HCT116 (cell line): Measurements from ENCODE around the gene SDC1. TPM values are rescaled to one million over a fixed set of nuclear protein-coding genes. Genes with fewer than 3 reads are reported as not detected.

Experiments
- ATAC-seq: fragments of 200-7000 bp; cut with Tn5 transposase; 2 replicates; pipeline ENCODE4 v1.9.1; 2020; ENCODE audit warnings: mild to moderate bottlenecking, moderate library complexity
- BruUV-seq: library from RNA; stranded (reverse); fragments of 400-500 nt; replicated peaks from 2 replicates; lab custom pipeline; 2021; lab: Mats Ljungman, UMichigan
- CTCF ChIA-PET: fragments of 300-600 bp; sonication (Branson Sonifier 250); formaldehyde crosslinking; loops from one replicate; lab custom pipeline; 2021; ENCODE audit warnings: antibody characterized with exemption; lab: Charles Lee
- POLR2A ChIA-PET: fragments of 300-600, 350-600 bp; sonication (Branson Sonifier 250); formaldehyde crosslinking; loops from one replicate; lab custom pipeline; 2021; ENCODE audit warnings: antibody characterized with exemption; lab: Charles Lee
- RAD21 ChIA-PET, 2 experiments: fragments of 300-600 bp; sonication (Branson Sonifier 250); formaldehyde crosslinking; loops; one replicate each; lab custom pipeline; 2023; ENCODE audit warnings: low total read pairs in 2 of 2; ENCODE audit not compliant: uncharacterized antibody in 2 of 2, unreplicated experiment in 2 of 2, low non-redundant PET in 1 of 2; lab: Charles Lee
- DNase-seq: peaks from one replicate; pipeline ENCODE4 v3.0.0-alpha.2; 2010; ENCODE audit warnings: low read depth, low spot score
- H2AFZ ChIP-seq: fragments of 200-600 bp; shearing (Covaris generic), sonication (generic); 2 replicates; pipeline ENCODE4 v1.6.1; 2017; ENCODE audit warnings: low read depth, mixed run types, mixed read lengths, antibody characterized with exemption, low read length; ENCODE audit not compliant: poor library complexity, severe bottlenecking
- H3K27ac ChIP-seq: 2 replicates; pipeline ENCODE4 v1.5.1; 2012; ENCODE audit warnings: low read depth, low read length
- H3K27me3 ChIP-seq: fragments of 200-600 bp; sonication (generic); 2 replicates; pipeline ENCODE4 v1.6.1; 2016; ENCODE audit warnings: mixed run types, low read length, mixed read lengths; ENCODE audit not compliant: insufficient read depth
- H3K36me3 ChIP-seq, 2 experiments: fragments of 200-500 bp in 1 of 2; fragments of 200-600 bp in 1 of 2; sonication (Bioruptor generic) in 1 of 2; sonication (generic) in 1 of 2; 2 replicates each; pipeline versions ENCODE4 v1.5.1 to v1.6.1; 2014 to 2016; ENCODE audit warnings: low read length in 2 of 2, inconsistent platforms in 1 of 2, mixed read lengths in 1 of 2, mixed run types in 1 of 2; ENCODE audit not compliant: insufficient read depth in 2 of 2, control insufficient read depth in 1 of 2
- H3K4me1 ChIP-seq, 2 experiments: fragments of 200-600 bp in 1 of 2; sonication (generic) in 1 of 2; 2 replicates each; pipeline versions ENCODE4 v1.5.1 to v1.6.1; 2012 to 2017; ENCODE audit warnings: low read length in 2 of 2, inconsistent platforms in 1 of 2, mild to moderate bottlenecking in 1 of 2, mixed read lengths in 1 of 2, mixed run types in 1 of 2, moderate library complexity in 1 of 2; ENCODE audit not compliant: insufficient read depth in 2 of 2, control insufficient read depth in 1 of 2
- H3K4me2 ChIP-seq: fragments of 200-600 bp; sonication (generic); 2 replicates; pipeline ENCODE4 v1.6.1; 2017; ENCODE audit warnings: mixed run types, low read length, mixed read lengths
- H3K4me3 ChIP-seq, 2 experiments: fragments of 200-600 bp in 1 of 2; sonication (generic) in 1 of 2; replicated peaks in 1 of 2; 2 replicates each; pipeline ENCODE4 v1.5.1; 2011 to 2016; ENCODE audit warnings: low read length in 2 of 2, control low read depth in 1 of 2, low read depth in 1 of 2, mild to moderate bottlenecking in 1 of 2, mixed read lengths in 1 of 2, mixed run types in 1 of 2
- H3K79me2 ChIP-seq: fragments of 200-600 bp; sonication (generic); 2 replicates; pipeline ENCODE4 v1.6.1; 2017; ENCODE audit warnings: mild to moderate bottlenecking, mixed run types, low read length, moderate library complexity, mixed read lengths; ENCODE audit not compliant: insufficient read depth
- H3K9ac ChIP-seq: fragments of 200-600 bp; sonication (generic); 2 replicates; pipeline ENCODE4 v1.6.1; 2016; ENCODE audit warnings: low read length, mixed read lengths
- H3K9me2 ChIP-seq: fragments of 200-600 bp; sonication (generic), shearing (Covaris generic); 2 replicates; pipeline ENCODE4 v1.6.1; 2017; ENCODE audit warnings: mixed run types, mild to moderate bottlenecking, moderate library complexity; ENCODE audit not compliant: insufficient read depth
- H3K9me3 ChIP-seq, 2 experiments: fragments of 200-500 bp in 1 of 2; fragments of 200-600 bp in 1 of 2; sonication (Bioruptor generic) in 1 of 2; sonication (generic) in 1 of 2; 2 replicates each; pipeline ENCODE4 v1.6.1; 2014 to 2017; ENCODE audit warnings: low read length in 2 of 2, mixed read lengths in 2 of 2, inconsistent platforms in 1 of 2, low read depth in 1 of 2, mild to moderate bottlenecking in 1 of 2, mixed run types in 1 of 2, moderate library complexity in 1 of 2; ENCODE audit not compliant: control insufficient read depth in 1 of 2, insufficient read depth in 1 of 2
- H4K20me1 ChIP-seq: fragments of 200-600 bp; sonication (generic), shearing (Covaris generic); 2 replicates; pipeline ENCODE4 v1.6.1; 2017; ENCODE audit warnings: mixed run types, mild to moderate bottlenecking, moderate library complexity; ENCODE audit not compliant: insufficient read depth
- ATF3 ChIP-seq: IDR thresholded peaks from 2 replicates; pipeline ENCODE4 v1.6.1; 2012
- CBX3 ChIP-seq: IDR thresholded peaks from 2 replicates; pipeline ENCODE4 v1.6.1; 2012; ENCODE audit warnings: low read depth
- EZH2 ChIP-seq: fragments of 200-600 bp; sonication (generic); IDR thresholded peaks from 2 replicates; pipeline ENCODE4 v1.6.1; 2017; ENCODE audit warnings: antibody characterized with exemption, mixed run types
- FOSL1 ChIP-seq: IDR thresholded peaks from 2 replicates; pipeline ENCODE4 v1.6.1; 2012; ENCODE audit warnings: low read depth
- POLR2A ChIP-seq: IDR thresholded peaks from 2 replicates; pipeline ENCODE4 v1.7.0; 2011; ENCODE audit warnings: borderline replicate concordance; ENCODE audit not compliant: insufficient read depth, insufficient read length; ENCODE audit errors: extremely low read depth
- RAD21 ChIP-seq: IDR thresholded peaks from 2 replicates; pipeline ENCODE4 v1.6.1; 2012; ENCODE audit warnings: low read depth, mild to moderate bottlenecking
- REST ChIP-seq: IDR thresholded peaks from 2 replicates; pipeline ENCODE4 v1.6.1; 2012; ENCODE audit warnings: low read depth
- SIN3A ChIP-seq: IDR thresholded peaks from 2 replicates; pipeline ENCODE4 v1.6.1; 2012; ENCODE audit warnings: low read depth
- SP1 ChIP-seq: IDR thresholded peaks from 2 replicates; pipeline ENCODE4 v1.6.1; 2012; ENCODE audit warnings: low read depth
- SRF ChIP-seq: IDR thresholded peaks from 2 replicates; pipeline ENCODE4 v1.6.1; 2012; ENCODE audit warnings: low read depth
- ZBTB33 ChIP-seq: IDR thresholded peaks from 2 replicates; pipeline ENCODE4 v1.6.1; 2011; ENCODE audit warnings: mild to moderate bottlenecking, low read length, moderate library complexity; ENCODE audit not compliant: insufficient replicate concordance; ENCODE audit errors: extremely low read depth
- ZFX ChIP-seq: fragments of 450-650 bp; IDR thresholded peaks from 2 replicates; pipeline ENCODE4 v1.6.1; 2017
- intact Hi-C: fragments of 100-400 bp; cut with micrococcal nuclease; formaldehyde crosslinking; loops from 2 replicates; pipeline ENCODE4 v1.10.0; 2022
- total RNA-seq: library from RNA; stranded (reverse); gene quantifications from one replicate; pipeline ENCODE4 v1.2.1, GENCODE V29; 2021; ENCODE audit not compliant: unreplicated experiment

The SDC1 gene
- total RNA-seq, 1 experiment from 2014 or later: 32.0 TPM

GRCh38 chr2:20185176-20186022 is 39.5 kb downstream of the SDC1 start:
- H3K27ac ChIP-seq: no peak overlapping the region
- no peak overlapping the region for H3K9ac ChIP-seq
- no peaks in the 10 kb centered on the region for H3K9me3 ChIP-seq
- intact Hi-C loops: no loop called here
- no peak overlapping the region for H3K4me2 ChIP-seq
- no peaks in the 10 kb centered on the region for H3K79me2 ChIP-seq
- no peaks in the 10 kb centered on the region for H4K20me1 ChIP-seq
- H3K27me3 ChIP-seq: no peaks in the 10 kb centered on the region
- no peaks in the 10 kb centered on the region for H3K36me3 ChIP-seq
- H3K4me1 ChIP-seq: peaks cover 3 to 32% of the 10 kb centered on the region in 2 experiments; a peak in 3 of 4 replicates
- BruUV-seq: no TSS peak
- H3K9me2 ChIP-seq: no peaks in the 10 kb centered on the region
- CTCF ChIA-PET: no interaction called here
- H3K4me3 ChIP-seq: no peak overlapping the region
- POLR2A ChIA-PET: no interaction called here
- no peak for DNase-seq
- ATAC-seq: no peak
- RAD21 ChIA-PET: no interaction called here
- no peak overlapping the region for H2AFZ ChIP-seq
- TF ChIP-seq FOSL1 (no peak), SRF (no peak)
- TF ChIP-seq, all 23 proteins: peak for 0

GRCh38 chr2:20184067-20184938 is 40.6 kb downstream of the SDC1 start:
- CTCF ChIA-PET: no interaction called here
- Histone ChIP-seq H3K79me2 (no peaks in the 10 kb centered on the region), H3K4me2 (peak overlapping the region; percentile 43), H2AFZ (no peak overlapping the region), H3K9ac (no peak overlapping the region), H3K4me1 (peaks cover 3 to 37% of the 10 kb centered on the region in 2 experiments; a peak in 3 of 4 replicates), H3K27me3 (no peaks in the 10 kb centered on the region), H3K9me3 (no peaks in the 10 kb centered on the region), H4K20me1 (no peaks in the 10 kb centered on the region), H3K9me2 (no peaks in the 10 kb centered on the region), H3K4me3 (no peak overlapping the region)
- no peak for DNase-seq
- intact Hi-C loops: no loop called here
- RAD21 ChIA-PET: no interaction called here
- no peak for ATAC-seq
- no peak for TF ChIP-seq SIN3A
- no peak for TF ChIP-seq ZBTB33
- no peak for TF ChIP-seq ATF3
- no peak for TF ChIP-seq RAD21
- no peak for TF ChIP-seq REST
- TF ChIP-seq POLR2A: no peak
- TF ChIP-seq SP1: no peak
- TF ChIP-seq ZFX: no peak
- no peak for TF ChIP-seq CBX3
- no peak for TF ChIP-seq EZH2
- TF ChIP-seq, all 23 proteins: peak for 0
- Histone ChIP-seq H3K27ac (no peak overlapping the region), H3K36me3 (no peaks in the 10 kb centered on the region)
- no TSS peak for BruUV-seq
- POLR2A ChIA-PET: no interaction called here
